Kidney (tissue), 14 donors: ENCODE measurements around the gene HLF. TPM values are rescaled to one million over a fixed set of nuclear protein-coding genes. Genes with fewer than 3 reads are reported as not detected.

Experiments
- DNase-seq, 5 donors: peaks; one replicate each; pipeline ENCODE4 v3.0.0-alpha.2; 2013 to 2020
- FAIRE-seq: peaks from 2 replicates; lab custom pipeline; 2012; peaks lifted over from hg19 to GRCh38; lab: Jason Lieb, UNC
- H3K27ac ChIP-seq, 2 donors: one replicate each; pipeline ENCODE4 v1.7.0; 2013; ENCODE audit warnings: low read depth in 2 of 2, low read length in 2 of 2, inconsistent platforms in 1 of 2
- H3K27me3 ChIP-seq: one replicate; pipeline ENCODE4 v1.7.1; 2013; ENCODE audit warnings: low read length, inconsistent platforms; ENCODE audit not compliant: control insufficient read depth, insufficient read depth
- H3K36me3 ChIP-seq, 3 donors: one replicate each; pipeline versions ENCODE4 v1.7.0 to v1.7.1; 2013; ENCODE audit warnings: low read length in 3 of 3, control low read depth in 1 of 3, inconsistent platforms in 1 of 3; ENCODE audit not compliant: insufficient read depth in 3 of 3, control insufficient read depth in 2 of 3
- H3K4me1 ChIP-seq, 3 donors: one replicate each; pipeline versions ENCODE4 v1.7.0 to v1.7.1; 2013; ENCODE audit warnings: low read length in 3 of 3, inconsistent platforms in 1 of 3, low read depth in 1 of 3; ENCODE audit not compliant: control insufficient read depth in 2 of 3, insufficient read depth in 2 of 3
- H3K4me3 ChIP-seq, 3 donors: one replicate each; pipeline versions ENCODE4 v1.7.0 to v1.8.1; 2013; ENCODE audit warnings: low read length in 3 of 3, control low read depth in 1 of 3, inconsistent platforms in 1 of 3
- H3K9ac ChIP-seq, 3 donors: one replicate each; pipeline versions ENCODE4 v1.7.0 to v1.7.1; 2013; ENCODE audit warnings: low read length in 3 of 3, control low read depth in 1 of 3, inconsistent platforms in 1 of 3
- H3K9me3 ChIP-seq, 3 donors: one replicate each; pipeline versions ENCODE4 v1.7.0 to v1.7.1; 2013; ENCODE audit warnings: low read length in 3 of 3, control low read depth in 1 of 3, inconsistent platforms in 1 of 3; ENCODE audit not compliant: control insufficient read depth in 2 of 3, insufficient read depth in 1 of 3
- intact Hi-C: fragments of 100-400 bp; cut with DNase I; formaldehyde crosslinking; loops from one replicate; pipeline ENCODE4 v1.11.1; 2022
- polyA plus RNA-seq: library from polyadenylated mRNA; stranded (reverse); fragments of 350-450 nt; fragmentation: Illumina TruSeq; extraction: RNeasy Lipid Tissue Mini Kit (QIAGEN cat#74804); gene quantifications from one replicate; pipeline ENCODE4 v1.2.3, GENCODE V29; 2014; ENCODE audit warnings: low read depth, low replicate concordance; ENCODE audit not compliant: insufficient read depth
- total RNA-seq: library from RNA; stranded (reverse); fragmentation: NEBNext Ultra II Directional; extraction: Animal tissue kit (Norgen Biotek cat#: 25700); gene quantifications from one replicate; pipeline ENCODE4 v1.2.1, GENCODE V29; 2021
- TF ChIP-seq, protein P1 (sequence below): IDR thresholded peaks from 3 replicates; pipeline ENCODE4 v1.5.1; 2012; ENCODE audit warnings: mild to moderate bottlenecking, moderate library complexity, borderline replicate concordance; ENCODE audit not compliant: insufficient read depth; ENCODE audit errors: extremely low read depth
- donor health status: control.
- donor health status: control.
- donor health status: control.
- donor health status: control.
- donor health status: control.
- donor health status: DM: yes; HTN: yes; CAD: no.
- donor health status: Normal renal cell carcinoma (clear cell type).

Gene HLF
- total and polyA plus RNA-seq, 2 donors from 2014 or later: 9.1 to 38.4 TPM

DNA sequence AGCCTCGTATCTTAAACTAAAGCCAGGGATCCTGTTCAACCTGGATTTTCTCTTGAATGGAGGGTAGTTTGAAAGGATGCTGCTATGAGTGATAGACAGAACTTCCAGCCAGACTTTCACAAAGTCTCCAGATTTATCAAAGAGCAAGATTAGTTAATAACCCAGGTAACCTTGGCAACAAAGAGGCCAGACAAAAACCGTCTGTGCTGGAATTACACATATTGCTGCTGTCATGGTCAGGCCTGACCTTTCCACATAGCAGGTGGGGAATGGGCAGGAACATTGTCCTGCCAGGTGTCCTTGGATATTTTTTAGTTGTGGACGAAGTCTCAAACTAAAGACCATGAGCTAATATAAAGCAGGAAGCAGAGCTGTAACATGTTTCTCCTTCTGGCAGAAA is 52.5 kb downstream of the HLF start:
- TF ChIP-seq, protein P1, sequence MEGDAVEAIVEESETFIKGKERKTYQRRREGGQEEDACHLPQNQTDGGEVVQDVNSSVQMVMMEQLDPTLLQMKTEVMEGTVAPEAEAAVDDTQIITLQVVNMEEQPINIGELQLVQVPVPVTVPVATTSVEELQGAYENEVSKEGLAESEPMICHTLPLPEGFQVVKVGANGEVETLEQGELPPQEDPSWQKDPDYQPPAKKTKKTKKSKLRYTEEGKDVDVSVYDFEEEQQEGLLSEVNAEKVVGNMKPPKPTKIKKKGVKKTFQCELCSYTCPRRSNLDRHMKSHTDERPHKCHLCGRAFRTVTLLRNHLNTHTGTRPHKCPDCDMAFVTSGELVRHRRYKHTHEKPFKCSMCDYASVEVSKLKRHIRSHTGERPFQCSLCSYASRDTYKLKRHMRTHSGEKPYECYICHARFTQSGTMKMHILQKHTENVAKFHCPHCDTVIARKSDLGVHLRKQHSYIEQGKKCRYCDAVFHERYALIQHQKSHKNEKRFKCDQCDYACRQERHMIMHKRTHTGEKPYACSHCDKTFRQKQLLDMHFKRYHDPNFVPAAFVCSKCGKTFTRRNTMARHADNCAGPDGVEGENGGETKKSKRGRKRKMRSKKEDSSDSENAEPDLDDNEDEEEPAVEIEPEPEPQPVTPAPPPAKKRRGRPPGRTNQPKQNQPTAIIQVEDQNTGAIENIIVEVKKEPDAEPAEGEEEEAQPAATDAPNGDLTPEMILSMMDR: no peak
- H3K9me3 ChIP-seq: no peaks in the 10 kb centered on the region
- no peak overlapping the region for H3K9ac ChIP-seq
- peaks cover 0 to 4% (median 0%) of the 10 kb centered on the region in 3 donors for H3K4me1 ChIP-seq
- H3K36me3 ChIP-seq: peaks cover 0 to 64% (median 10%) of the 10 kb centered on the region in 3 donors
- H3K27me3 ChIP-seq: no peaks in the 10 kb centered on the region
- H3K4me3 ChIP-seq: no peak overlapping the region
- FAIRE-seq (no peak), DNase-seq (no peak)
- intact Hi-C loops: no loop called here
- H3K27ac ChIP-seq: no peak overlapping the region

DNA sequence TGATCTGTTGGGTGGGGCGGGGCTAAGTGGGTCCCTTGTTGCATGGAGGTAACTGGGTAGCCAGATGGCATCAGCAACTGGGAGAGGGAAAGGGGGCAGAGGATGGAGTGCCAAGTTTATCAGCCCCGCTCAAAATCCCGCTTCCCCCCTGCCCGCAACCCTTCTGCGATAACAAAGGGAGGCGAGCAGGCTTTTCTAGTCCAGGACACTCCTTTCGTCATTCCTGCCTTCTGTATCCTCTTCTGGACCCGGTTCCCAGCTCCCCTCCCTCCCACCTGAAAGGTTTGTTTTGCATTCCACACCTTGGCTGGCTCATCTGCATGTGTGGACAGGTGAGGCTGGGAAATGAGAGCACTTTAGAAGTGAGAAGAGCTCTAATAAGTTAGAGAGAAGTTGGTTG is 53.3 kb downstream of the HLF start:
- no peak overlapping the region for H3K27ac ChIP-seq
- no peak overlapping the region for H3K9ac ChIP-seq
- H3K36me3 ChIP-seq: peaks cover 0 to 64% (median 10%) of the 10 kb centered on the region in 3 donors
- H3K4me3 ChIP-seq: no peak overlapping the region
- no peaks in the 10 kb centered on the region for H3K9me3 ChIP-seq
- H3K4me1 ChIP-seq: peaks cover 0 to 4% (median 0%) of the 10 kb centered on the region in 3 donors
- intact Hi-C loops: no loop called here
- FAIRE-seq (no peak), DNase-seq (no peak)
- TF ChIP-seq, protein P1: no peak
- H3K27me3 ChIP-seq: no peaks in the 10 kb centered on the region

DNA sequence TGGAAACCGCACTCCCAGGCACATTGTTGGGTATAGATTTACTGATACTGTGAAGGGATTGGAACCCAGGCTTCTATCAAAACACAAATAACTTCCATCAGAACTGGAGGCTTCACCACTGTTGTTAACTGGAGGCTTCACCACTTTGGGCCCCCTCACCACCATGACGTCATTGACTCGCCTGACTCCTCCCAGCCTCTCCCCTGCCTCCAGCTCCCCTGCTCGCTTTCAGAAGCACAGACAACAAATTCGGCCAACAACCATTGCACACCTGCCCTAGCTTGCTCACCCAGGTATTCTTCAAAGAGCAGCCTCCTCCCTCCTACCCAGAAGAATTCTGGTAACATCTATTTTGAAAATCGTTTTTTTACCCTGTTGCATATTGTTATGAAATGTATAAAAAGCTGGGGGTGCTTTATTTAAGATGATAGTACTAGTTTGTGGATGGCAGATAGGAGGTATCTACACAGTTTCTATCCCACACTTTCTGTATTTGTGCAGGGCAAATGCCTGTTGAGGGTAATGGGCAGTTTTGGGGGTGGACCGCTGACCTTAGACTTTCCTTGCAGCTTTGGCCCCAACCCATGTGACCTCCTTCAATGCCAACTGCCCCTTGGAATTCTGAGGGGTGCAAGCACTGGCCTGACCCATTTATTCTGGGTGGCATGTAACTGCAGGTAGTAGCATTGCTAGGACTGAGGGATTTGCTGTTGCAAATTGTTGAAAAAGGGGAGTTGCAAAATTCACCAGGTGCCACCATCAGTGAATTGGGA is 54.1 kb downstream of the HLF start:
- no peak for FAIRE-seq
- no peak overlapping the region for H3K4me3 ChIP-seq
- intact Hi-C loops: no loop called here
- TF ChIP-seq, protein P1: no peak
- H3K27ac ChIP-seq: no peak overlapping the region
- peak in 1 of 5 donors; percentile 15 for DNase-seq
- no peaks in the 10 kb centered on the region for H3K27me3 ChIP-seq
- peaks cover 0 to 4% (median 0%) of the 10 kb centered on the region in 3 donors for H3K4me1 ChIP-seq
- H3K9ac ChIP-seq: no peak overlapping the region
- peaks cover 0 to 67% (median 10%) of the 10 kb centered on the region in 3 donors for H3K36me3 ChIP-seq
- no peaks in the 10 kb centered on the region for H3K9me3 ChIP-seq
